Right renal cortex interstitium (tissue), 3 donors: ENCODE data around the gene CDC14A. TPM values are rescaled to one million over a fixed set of nuclear protein-coding genes. Genes with fewer than 3 reads are reported as not detected.
"Not testable (repeated sequence)": the region's sequence is repeated elsewhere in the genome, so short reads cannot be mapped to it uniquely, and the experiment has no call there.

ENCODE experiments used
- DNase-seq, 3 donors: peaks; one replicate each; pipeline ENCODE4 v3.0.0-alpha.2; 2013; ENCODE audit warnings: low read depth in 3 of 3, low spot score in 2 of 3
- polyA plus RNA-seq, 3 donors: library from polyadenylated mRNA; unstranded; fragments of 120-200 nt; gene quantifications; one replicate each; pipeline ENCODE4 v1.2.1, GENCODE V29; 2013; ENCODE audit not compliant: insufficient read length in 3 of 3

CDC14A gene
- polyA plus RNA-seq, 3 donors: 28.7 to 33.2 (median 30.3) TPM

DNA sequence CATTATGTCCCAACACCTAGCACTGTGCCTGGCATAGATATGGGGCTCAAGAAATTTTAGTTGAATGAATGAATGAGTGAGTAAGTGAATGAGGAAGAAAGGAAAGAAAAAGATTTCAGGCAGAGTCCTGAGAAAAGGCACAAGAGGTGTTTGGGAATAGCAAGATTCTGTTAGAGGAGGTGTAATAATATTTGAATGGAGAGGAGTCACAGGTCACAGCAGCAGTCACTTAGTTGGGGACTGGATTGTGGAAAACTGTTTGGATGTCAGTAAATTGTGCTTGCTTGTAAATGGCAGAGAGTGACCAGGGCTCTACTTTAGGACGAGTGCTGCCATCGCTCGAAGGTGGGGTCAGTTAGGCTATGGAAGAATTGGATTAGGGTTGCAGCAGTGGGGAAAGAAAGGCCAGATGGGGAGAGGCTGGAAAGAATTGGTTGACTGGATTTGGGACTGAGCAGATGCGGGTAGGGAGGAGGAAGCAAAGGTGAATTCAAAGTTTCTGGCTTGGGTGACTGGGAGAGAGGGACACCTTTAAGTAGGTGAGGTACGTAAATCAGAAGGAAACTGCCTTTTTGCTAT lies 9.3 kb downstream of the CDC14A start:
- no peak for DNase-seq

DNA sequence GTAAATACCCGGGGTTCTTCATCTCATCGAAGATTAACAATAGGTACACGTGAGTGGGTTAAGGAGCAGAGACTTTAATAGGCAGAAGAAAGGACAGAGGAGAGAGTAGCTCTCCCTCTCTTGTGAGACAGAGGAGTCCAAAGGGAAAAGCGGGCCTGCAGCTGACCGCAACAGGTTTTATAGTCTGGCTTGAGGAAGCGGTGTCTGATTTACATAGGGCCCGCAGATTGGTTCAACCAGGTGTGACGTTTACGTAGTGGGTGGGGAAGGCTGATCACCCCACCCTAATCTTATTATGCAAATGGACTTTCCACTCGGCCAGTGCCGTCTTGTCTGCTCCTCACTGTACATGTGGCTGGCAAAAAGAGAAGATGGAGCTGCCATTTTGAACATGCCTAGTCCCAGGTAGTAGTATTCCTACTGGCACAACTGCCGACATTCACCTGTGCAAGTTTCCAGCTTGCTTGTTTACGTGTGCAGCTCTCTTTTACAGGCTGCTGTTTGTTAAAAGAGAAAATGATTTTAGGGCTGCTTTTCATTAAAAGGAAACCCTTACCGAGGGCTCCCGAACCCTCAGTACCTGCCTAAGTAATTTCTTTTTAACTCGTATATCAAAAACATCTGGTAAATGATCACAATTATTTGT lies 10.6 kb downstream of the CDC14A start:
- no peak for DNase-seq

DNA sequence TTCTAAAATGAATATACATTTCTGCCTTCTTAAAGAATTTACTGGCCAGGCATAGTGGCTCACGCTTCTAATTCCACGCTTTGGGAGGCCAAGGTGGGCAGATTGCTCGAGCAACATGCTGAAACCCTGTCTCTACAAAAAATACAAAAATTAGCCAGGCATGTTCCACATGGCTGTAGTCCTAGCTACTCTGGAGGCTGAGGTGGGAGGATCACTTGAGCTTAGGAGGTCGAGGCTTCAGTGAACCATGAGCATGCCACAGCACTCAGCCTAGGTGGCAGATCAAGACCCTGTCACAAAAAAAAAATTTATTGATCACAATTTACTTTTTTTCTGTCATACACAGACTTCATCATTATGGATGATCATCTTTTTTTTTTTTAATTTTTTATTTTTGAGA lies 11.5 kb downstream of the CDC14A start:
- DNase-seq: no peak

DNA sequence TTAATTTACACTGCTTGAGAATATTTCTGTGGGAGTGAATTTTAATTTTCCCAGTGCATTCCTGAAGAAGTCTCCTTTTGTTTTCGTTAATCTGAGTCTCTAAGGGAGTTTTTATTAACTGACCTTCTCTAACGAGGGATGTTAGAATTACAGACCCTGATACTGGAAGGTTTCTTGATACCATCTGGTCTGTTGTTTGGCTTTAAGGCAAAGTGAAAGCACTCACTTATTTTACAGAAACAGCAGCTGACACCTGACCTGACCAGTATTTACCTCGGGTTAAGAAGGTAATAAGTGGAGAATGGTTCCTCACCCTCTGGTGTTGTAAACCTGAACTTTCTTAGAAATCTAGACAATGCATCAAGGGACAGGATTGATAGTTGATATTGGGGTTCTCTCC lies 12.4 kb downstream of the CDC14A start:
- DNase-seq: no peak

DNA sequence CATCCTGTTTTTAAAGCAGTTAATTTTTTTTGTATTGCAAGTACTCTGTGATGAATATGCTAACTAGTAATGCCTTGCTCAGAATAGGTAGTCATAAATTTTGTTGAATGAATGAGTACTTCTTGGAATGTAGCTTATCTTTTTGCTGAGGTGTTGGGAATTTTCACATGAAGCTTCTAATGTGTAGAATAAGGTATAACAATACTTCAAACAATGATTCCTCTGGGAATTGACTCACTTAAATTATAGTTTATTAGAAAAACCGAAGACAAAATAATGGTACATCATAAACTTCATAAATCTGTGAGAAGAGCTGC lies 13.9 kb downstream of the CDC14A start:
- no peak for DNase-seq

DNA sequence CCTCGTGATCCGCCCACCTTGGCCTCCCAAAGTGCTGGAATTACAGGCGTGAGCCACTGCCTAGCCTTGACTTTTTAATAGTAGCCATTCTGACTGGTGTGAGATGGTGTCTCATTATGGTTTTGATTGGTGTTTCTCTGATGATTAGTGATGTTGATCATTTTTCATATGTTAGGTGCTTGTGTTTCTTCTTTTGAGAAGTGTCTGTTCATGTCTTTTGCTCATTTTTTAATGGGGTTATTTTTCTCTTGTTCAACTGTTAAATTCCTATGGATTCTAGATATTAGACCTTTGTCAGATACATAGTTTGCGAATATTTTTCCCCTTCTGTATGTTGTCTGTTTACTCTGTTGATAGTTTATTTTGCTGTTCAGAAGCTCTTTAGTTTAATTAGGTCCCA lies 17.0 kb downstream of the CDC14A start:
- not testable (repeated sequence) for DNase-seq

DNA sequence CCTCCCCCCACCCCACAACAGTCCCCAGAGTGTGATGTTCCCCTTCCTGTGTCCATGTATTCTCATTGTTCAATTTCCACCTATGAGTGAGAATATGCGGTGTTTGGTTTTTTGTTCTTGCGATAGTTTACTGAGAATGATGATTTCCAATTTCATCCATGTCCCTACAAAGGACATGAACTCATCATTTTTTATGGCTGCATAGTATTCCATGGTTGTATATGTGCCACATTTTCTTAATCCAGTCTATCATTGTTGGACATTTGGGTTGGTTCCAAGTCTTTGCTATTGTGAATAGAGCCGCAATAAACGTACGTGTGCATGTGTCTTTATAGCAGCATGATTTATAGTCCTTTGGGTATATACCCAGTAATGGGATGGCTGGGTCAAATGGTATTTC lies 21.6 kb downstream of the CDC14A start:
- not testable (repeated sequence) for DNase-seq

DNA sequence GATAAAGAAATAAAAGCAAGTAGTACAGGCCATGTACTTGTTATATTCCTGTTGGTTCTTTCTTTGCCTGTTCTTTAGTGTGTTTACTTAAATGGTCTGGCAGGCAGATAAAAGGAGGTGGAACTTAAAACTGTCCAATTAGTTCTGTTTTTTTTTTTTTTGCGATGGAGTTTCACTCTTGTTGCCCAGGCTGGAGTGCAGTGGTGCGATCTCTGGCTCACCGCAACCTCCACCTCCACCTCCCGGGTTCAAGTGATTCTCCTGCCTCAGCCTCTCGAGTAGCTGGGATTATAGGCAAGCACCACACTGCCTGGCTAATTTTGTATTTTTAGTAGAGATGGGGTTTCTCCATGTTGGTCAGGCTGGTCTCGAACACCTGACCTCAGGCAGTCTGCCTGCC lies 24.6 kb downstream of the CDC14A start:
- DNase-seq: not testable (repeated sequence)

DNA sequence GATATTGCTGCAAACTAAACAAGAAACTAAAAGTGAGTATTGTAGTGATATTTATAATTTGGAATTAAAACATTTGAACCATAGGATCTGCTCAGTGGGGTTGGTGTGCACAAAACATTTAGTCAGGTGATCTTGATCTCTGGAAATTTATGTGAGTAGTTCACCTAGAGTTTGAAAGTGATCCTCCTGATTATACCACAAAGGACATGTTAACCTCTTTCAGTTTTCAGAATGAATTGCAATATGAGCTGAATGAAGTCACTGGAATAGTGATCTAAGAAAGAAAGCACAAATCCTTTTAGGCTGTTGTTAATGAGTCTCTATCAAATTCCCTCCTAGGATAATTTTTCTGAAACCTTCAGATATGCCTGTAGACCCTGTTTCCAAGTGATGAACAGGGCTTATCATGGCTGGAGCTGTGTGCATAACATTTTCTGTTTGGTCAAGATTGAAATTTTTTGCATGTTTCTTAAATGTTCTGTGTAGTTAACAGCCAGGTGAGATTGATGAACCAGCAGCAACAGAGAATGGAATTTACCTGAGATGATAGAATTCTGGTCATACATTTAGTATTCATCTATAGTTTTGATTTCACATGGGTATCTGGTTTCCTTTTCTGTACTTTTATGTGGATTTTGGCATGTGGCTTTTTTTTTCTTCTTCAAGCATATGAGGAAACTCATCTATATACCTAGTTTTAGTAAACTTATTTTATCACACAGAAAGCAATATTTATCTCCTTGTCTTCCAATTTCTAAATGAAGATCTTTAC lies 25.5 kb downstream of the CDC14A start:
- DNase-seq: no peak

DNA sequence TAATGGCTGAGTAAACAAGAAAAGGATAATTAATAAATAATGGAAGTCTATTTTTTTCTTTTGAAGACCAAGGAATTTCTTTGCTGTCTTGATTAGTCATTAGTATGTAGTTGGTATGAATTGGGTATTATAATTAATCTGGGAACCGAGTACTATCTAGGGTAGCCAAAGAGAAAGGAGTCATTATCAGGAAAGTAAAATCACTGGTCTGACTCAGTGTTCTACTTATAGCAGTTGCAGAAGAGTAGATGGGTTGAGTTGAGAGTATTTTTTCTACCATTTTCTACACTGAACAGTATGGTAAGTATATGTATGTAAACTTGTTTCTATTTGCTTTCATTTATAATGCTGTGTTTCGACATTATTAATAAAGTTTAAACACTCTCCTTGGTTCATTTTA lies 26.6 kb downstream of the CDC14A start:
- DNase-seq: no peak

DNA sequence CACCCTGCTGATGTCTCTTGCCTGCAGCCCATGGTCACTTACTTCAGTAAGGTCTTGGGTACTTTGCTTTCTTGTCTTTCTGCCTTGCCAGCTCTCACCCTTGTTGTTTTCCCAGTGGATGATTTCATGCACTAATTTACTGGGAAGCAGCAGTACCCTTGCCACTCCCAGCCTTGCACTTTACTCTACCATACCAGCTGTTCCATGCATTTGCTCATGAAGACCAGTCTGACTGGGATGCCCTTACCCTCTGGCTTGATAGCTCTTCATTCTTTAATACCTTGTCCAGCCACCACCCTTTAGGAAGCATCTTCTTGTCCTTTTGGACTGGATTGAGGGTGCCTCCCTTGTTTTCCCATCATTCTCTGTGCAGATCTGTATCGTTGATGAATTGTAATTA lies 28.3 kb downstream of the CDC14A start:
- DNase-seq: no peak

DNA sequence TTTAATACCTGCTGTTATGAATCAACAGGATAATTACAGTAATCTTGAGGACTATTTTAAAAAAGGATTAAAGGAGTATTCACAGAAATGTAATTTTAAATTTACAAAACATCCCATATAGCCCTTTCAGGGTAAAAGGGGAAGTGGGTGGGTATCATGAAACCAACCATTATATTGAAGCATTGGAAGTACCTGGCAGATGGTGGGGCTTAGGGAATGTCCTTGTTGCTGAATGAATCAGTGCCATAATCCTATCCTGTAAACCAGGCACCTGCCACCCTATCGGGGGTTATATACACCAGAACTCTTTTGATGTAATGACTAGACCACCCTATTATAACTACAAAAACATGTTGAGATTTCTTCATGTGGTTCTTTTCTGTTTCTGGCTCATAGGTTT lies 30.4 kb downstream of the CDC14A start:
- DNase-seq: no peak

DNA sequence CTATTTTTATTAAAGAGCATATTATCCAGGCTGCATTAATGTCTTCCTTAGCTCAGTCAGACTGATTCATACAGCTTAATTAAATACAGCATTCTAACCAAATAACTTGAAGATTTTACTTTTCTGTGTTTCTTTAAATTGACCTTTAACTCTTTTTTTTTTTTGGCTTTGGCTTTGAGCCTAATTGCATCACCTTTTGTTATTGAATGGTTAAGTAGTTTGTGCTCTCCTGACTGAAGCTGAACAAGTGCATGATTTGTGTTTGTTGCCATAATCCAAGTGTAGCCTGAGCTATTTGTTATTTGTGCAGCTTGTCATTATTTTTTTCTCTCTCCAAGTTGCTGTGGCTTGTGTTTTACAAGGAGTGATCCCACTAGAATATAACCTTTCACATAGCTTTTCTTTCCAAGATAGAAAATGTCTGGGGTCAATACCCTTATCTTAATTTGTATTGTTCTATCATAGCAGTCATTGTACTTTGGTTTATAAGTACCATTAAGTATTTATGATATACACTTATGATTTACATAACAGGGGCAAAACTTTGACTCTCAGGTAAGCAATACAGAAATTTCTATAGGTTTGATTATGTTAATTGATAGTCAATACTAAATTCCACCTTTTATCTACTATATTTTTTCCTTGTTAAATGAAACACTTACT lies 31.6 kb downstream of the CDC14A start:
- DNase-seq: no peak

DNA sequence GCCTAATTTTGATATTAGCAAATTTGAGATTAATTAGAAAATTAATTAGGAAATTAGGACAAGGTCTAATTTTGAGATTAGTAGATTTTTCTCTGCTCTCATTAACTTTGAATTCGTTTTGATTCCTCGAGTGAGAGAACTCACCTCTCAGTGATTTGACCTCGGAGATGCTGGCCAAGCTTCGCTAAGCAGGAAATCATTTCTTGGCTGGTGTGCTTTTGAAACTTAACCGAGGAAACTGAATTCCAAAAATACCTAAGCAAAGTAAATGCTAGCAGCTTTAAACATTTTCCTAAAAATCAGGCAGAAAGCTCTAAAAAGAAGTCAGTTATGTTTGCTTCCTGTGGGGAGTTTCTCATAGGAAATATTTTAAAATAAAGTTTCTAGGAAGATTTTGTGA lies 34.9 kb downstream of the CDC14A start:
- DNase-seq: no peak

DNA sequence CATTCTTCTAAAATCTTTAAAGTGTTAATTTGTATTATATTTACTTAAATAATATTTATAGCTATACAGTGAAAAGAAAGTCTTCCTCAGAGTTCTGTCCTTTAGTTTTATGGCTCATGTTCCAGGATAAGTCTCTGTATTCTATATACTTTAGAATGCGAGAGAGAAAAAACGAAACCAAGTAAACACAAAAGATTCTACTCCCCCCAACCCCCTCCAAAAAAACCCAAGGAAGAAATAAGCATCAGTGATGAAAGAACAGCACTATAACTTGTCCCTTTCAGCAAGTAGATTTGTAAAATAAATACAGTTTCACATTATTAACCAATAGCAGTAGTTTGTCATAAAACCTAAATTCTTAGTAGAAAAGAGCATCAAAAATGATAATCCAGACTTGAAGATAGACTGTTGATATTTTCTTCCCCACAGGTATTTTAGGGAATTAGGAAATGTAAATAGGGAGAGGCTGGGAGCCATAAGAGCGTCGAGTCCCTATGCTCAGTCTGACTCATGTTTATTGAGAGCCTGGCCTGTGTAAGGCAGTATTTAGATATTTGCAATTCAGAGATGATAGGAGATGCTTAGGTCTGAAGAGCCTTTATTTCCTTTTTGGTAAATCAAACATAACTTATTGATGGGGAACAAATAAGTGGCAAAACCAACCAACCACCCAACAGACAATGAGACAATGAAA lies 35.5 kb downstream of the CDC14A start:
- no peak for DNase-seq

DNA sequence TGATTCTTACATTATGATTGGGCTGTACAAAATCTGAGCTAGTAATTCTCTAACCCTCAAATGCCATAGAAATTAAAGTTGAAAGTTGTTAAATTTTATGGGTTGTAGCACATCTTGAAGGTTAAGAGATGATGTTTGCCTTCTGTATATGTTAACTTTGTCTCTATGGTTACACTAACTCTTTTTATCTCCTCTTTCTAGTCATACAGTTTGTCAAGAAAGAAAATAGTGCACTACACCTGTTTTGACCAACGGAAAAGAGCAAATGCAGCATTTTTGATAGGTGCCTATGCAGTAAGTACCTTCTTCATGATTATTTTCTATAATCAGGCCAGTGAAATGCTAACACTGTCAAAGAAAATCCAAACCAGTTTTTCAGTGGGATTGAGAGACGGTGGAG lies 38.2 kb downstream of the CDC14A start:
- DNase-seq: no peak

DNA sequence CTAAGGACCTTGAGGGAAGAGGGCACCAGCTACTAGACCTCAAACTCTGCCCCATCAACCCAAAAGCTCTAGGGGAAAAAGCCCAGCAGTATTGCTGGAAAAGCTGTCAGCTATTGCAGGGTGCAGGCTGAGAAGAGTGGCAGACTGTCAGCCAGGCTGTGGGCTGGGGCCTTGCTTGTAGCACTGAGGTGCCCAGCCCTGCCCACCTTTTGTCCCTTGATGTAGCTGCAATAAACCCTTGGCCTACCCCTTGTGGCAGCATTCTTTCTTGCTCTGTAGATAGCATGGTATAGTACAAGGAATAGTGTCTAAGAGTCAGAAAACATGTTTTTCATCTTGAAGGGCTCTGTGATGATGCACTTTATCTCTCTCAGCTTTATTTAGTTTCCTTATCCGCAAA lies 39.4 kb downstream of the CDC14A start:
- DNase-seq: no peak

DNA sequence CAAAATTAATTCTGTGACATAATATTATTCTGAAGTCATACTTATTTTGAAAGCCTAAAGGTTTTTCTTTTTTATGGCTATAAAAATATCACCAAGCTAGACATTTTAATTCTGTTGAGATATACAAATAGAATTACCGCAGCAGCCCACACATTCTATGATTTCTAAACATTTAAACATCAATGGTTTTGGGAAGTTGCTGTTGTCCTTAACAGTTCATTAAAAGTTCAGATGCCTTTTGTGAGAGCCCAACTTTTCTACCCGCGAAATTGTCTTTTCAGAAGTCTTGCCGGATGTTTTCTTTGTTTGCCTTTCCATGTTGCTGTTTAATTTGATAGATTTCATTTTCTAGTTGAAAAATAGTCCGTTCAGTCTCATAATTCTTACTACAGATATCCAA lies 40.5 kb downstream of the CDC14A start:
- DNase-seq: no peak

DNA sequence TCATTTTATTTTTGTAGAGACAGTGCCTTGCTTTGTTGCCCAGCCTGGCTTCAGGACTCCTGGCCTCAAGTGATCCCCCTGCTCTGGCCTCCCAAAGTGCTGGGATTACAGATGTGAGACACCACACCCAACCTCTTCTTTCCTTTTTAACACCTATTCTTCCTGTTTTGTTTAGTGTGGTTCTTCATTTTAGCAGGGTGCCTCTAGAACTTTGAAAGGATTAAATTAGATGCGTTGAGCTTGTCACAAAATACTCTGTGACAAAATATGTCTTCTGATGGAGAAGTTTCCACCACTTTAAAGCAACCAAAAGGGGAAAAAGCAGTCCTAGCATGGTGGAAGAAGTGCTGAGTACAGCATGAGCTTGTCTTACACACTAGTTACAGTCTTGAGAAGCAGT lies 42.0 kb downstream of the CDC14A start:
- no peak for DNase-seq

DNA sequence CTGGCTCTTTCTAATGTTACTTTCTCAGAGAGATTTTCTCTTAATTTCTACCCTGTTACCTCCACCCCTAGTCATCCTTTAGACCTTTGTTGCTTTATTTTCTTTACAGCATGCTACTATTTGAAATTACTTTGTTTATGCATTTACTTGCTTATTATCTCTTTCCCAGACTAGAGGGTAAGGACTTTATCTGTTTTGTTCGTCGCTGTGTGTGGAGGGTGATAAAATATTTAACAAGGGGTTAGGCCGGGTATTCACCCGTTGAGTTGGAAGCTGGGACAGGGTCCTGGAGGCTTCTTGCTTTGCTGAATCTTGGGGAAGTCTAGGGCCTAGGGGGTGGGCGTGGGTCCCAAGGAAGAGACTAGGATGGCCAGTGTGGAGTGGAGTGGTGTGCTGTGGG lies 43.6 kb downstream of the CDC14A start:
- DNase-seq: no peak

DNA sequence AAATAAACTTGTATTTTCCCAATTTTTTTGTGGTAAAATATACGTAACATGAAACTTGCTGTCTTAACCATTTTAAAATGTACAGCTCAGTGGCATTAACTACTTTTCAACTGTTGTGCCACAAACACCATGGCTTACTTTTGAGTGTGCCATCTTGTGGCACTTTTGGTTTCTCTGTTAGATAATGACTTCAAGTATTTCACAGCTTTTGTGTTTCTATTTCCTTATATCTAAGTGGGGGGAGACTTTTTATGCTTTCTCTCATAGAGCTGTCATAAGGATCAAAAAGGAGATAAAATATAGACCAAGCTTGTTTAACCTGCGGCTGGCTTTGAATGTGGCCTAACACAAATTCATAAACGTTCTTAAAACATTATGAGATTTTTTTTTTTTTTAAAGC lies 44.3 kb downstream of the CDC14A start:
- no peak for DNase-seq
